ENCODE results near the gene CC2D2A.

DNA sequence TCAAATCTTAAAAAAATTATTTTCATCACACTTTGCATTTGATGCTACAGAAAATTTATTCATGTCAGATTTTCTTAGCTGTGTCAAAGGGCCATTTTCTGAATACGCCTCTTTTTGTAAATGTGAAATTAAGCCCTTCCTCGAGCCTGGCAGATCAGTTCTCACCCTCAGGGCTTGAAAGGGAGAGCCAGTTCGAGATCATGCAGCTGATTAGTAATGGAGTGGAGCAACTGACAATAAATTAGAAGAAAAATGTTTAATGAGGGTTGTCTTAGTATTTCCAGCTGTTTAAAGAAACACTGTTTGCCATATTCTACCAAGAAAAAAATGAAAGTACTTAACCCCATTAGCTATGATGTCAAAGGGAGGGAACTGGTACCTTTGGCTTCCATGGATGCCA, 28.7 kb downstream of the CC2D2A start:
- TF ChIP-seq, protein P1, sequence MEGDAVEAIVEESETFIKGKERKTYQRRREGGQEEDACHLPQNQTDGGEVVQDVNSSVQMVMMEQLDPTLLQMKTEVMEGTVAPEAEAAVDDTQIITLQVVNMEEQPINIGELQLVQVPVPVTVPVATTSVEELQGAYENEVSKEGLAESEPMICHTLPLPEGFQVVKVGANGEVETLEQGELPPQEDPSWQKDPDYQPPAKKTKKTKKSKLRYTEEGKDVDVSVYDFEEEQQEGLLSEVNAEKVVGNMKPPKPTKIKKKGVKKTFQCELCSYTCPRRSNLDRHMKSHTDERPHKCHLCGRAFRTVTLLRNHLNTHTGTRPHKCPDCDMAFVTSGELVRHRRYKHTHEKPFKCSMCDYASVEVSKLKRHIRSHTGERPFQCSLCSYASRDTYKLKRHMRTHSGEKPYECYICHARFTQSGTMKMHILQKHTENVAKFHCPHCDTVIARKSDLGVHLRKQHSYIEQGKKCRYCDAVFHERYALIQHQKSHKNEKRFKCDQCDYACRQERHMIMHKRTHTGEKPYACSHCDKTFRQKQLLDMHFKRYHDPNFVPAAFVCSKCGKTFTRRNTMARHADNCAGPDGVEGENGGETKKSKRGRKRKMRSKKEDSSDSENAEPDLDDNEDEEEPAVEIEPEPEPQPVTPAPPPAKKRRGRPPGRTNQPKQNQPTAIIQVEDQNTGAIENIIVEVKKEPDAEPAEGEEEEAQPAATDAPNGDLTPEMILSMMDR (conservative IDR thresholded peaks at IDR 0.05; ENCODE audit: low read length) = no peak
- TF ChIP-seq EZH2phosphoT487 (IDR thresholded peaks at IDR 0.05; ENCODE audit: borderline replicate concordance, low read depth, low read length) = no peak
